ENCODE data around the gene MYORG.
A peak's percentile ranks its signal among the peaks of the same experiment; 100 is the strongest.

The MYORG gene

GRCh38 chr9:34385561-34386230 lies 9.0 kb upstream of the MYORG start:
- no peak for DNase-seq (ENCODE audit: low read depth)
- in situ Hi-C loops (cut with HindIII; ENCODE audit: low sequenced_read_pairs): no loop called here
- no peak overlapping the region for H3K4me3 ChIP-seq (ENCODE audit: low read depth, low read length)
- no peak for TF ChIP-seq CTCF (IDR thresholded peaks at IDR 0.05; ENCODE audit: low read depth, low read length, missing control alignments)

GRCh38 chr9:34384368-34385165 lies 7.9 kb upstream of the MYORG start:
- TF ChIP-seq CTCF (IDR thresholded peaks at IDR 0.05; ENCODE audit: low read depth, low read length, missing control alignments): no peak
- H3K4me3 ChIP-seq (ENCODE audit: low read depth, low read length): no peak overlapping the region
- in situ Hi-C loops (cut with HindIII; ENCODE audit: low sequenced_read_pairs): no loop called here
- no peak for DNase-seq (ENCODE audit: low read depth)

- in situ Hi-C loops (cut with HindIII; ENCODE audit: low sequenced_read_pairs): no loop called here
- DNase-seq (ENCODE audit: low read depth): no peak
- H3K4me3 ChIP-seq (ENCODE audit: low read depth, low read length): no peak overlapping the region
- no peak for TF ChIP-seq CTCF (IDR thresholded peaks at IDR 0.05; ENCODE audit: low read depth, low read length, missing control alignments)
Observed at GRCh38 chr9:34383904-34384303, 7.2 kb upstream of the MYORG start.

GRCh38 chr9:34382879-34383278 lies 6.2 kb upstream of the MYORG start:
- TF ChIP-seq CTCF (IDR thresholded peaks at IDR 0.05; ENCODE audit: low read depth, low read length, missing control alignments): no peak
- in situ Hi-C loops (cut with HindIII; ENCODE audit: low sequenced_read_pairs): no loop called here
- DNase-seq (ENCODE audit: low read depth): no peak
- H3K4me3 ChIP-seq (ENCODE audit: low read depth, low read length): no peak overlapping the region

GRCh38 chr9:34382054-34382453 lies 5.4 kb upstream of the MYORG start:
- in situ Hi-C loops (cut with HindIII; ENCODE audit: low sequenced_read_pairs): no loop called here
- H3K4me3 ChIP-seq (ENCODE audit: low read depth, low read length): no peak overlapping the region

GRCh38 chr9:34381323-34381722 lies 4.6 kb upstream of the MYORG start:
- peak overlapping the region; percentile 38 for H3K4me3 ChIP-seq (ENCODE audit: low read depth, low read length)
- in situ Hi-C loops (cut with HindIII; ENCODE audit: low sequenced_read_pairs): no loop called here
- TF ChIP-seq CTCF (IDR thresholded peaks at IDR 0.05; ENCODE audit: low read depth, low read length, missing control alignments): no peak
- no peak for DNase-seq (ENCODE audit: low read depth)

More at GRCh38 chr9:34382054-34382453, 5.4 kb upstream of the MYORG start:
- no peak for TF ChIP-seq CTCF (IDR thresholded peaks at IDR 0.05; ENCODE audit: low read depth, low read length, missing control alignments)
- no peak for DNase-seq (ENCODE audit: low read depth)

All from astrocyte of the cerebellum (primary cell).